Neural cell (in vitro differentiated cells): ENCODE data around the gene TAX1BP3. TPM values are rescaled to one million over a fixed set of nuclear protein-coding genes. Genes with fewer than 3 reads are reported as not detected.
A peak's percentile ranks its signal among the peaks of the same experiment; 100 is the strongest.

Experiments used
- H2AFZ ChIP-seq: fragments of 200-600, 300-800 bp; sonication (generic), shearing (Covaris generic); 2 replicates; pipeline ENCODE4 v1.6.0; 2014; ENCODE audit warnings: low read depth, mild to moderate bottlenecking, antibody characterized with exemption, low read length, moderate library complexity
- H3F3A ChIP-seq: fragments of 200-600 bp; shearing (Covaris generic); 2 replicates; pipeline ENCODE4 v1.6.1; 2016; ENCODE audit warnings: mild to moderate bottlenecking, moderate library complexity, mixed read lengths, antibody characterized with exemption, low read length; ENCODE audit not compliant: insufficient read depth, poor library complexity, severe bottlenecking
- H3K27ac ChIP-seq: fragments of 200-600, 300-800 bp; sonication (generic), shearing (Covaris generic); 2 replicates; pipeline ENCODE4 v1.5.1; 2014; ENCODE audit warnings: mild to moderate bottlenecking, low read length, moderate library complexity
- H3K27me3 ChIP-seq: fragments of 300-800, 200-600 bp; sonication (generic), shearing (Covaris generic); 2 replicates; pipeline ENCODE4 v1.6.0; 2014; ENCODE audit warnings: mild to moderate bottlenecking, low read depth, low read length, moderate library complexity; ENCODE audit not compliant: insufficient read depth
- H3K36me3 ChIP-seq: fragments of 300-800, 200-600 bp; sonication (generic), shearing (Covaris generic); 2 replicates; pipeline ENCODE4 v1.5.1; 2014; ENCODE audit warnings: mild to moderate bottlenecking, antibody characterized with exemption, low read length, moderate library complexity; ENCODE audit not compliant: insufficient read depth
- H3K4me2 ChIP-seq: fragments of 300-800, 200-600 bp; sonication (generic), shearing (Covaris generic); 2 replicates; pipeline ENCODE4 v1.6.0; 2014; ENCODE audit warnings: mild to moderate bottlenecking, low read length
- H3K4me3 ChIP-seq: fragments of 300-800, 200-600 bp; sonication (generic), shearing (Covaris generic); 2 replicates; pipeline ENCODE4 v1.5.1; 2014; ENCODE audit warnings: mild to moderate bottlenecking, low read length, moderate library complexity
- H3K79me2 ChIP-seq: fragments of 200-600 bp; shearing (Covaris generic); replicated peaks from 2 replicates; pipeline ENCODE4 v1.6.0; 2014; ENCODE audit warnings: mild to moderate bottlenecking, low read length, moderate library complexity; ENCODE audit not compliant: insufficient read depth
- H3K9ac ChIP-seq: fragments of 300-800, 200-600 bp; sonication (generic), shearing (Covaris generic); 2 replicates; pipeline ENCODE4 v1.6.1; 2016; ENCODE audit warnings: mild to moderate bottlenecking, low read length, mixed read lengths
- H3K9me2 ChIP-seq: fragments of 200-600 bp; shearing (Covaris generic); 2 replicates; pipeline ENCODE4 v1.6.1; 2016; ENCODE audit warnings: mild to moderate bottlenecking, low read length, mixed read lengths; ENCODE audit not compliant: insufficient read depth
- H3K9me3 ChIP-seq: fragments of 200-600, 300-800 bp; sonication (generic), shearing (Covaris generic); 2 replicates; pipeline ENCODE4 v1.6.1; 2016; ENCODE audit warnings: mild to moderate bottlenecking, mixed run types, low read length, moderate library complexity, mixed read lengths
- H4K20me1 ChIP-seq: fragments of 200-600 bp; shearing (Covaris generic); 2 replicates; pipeline ENCODE4 v1.6.1; 2016; ENCODE audit warnings: mild to moderate bottlenecking, mixed run types; ENCODE audit not compliant: insufficient read depth
- CTCF ChIP-seq: fragments of 450-650 bp; IDR thresholded peaks from 2 replicates; pipeline ENCODE4 v1.5.1; 2014; ENCODE audit warnings: antibody characterized with exemption, mild to moderate bottlenecking, moderate library complexity; ENCODE audit not compliant: poor library complexity, severe bottlenecking
- EP300 ChIP-seq: fragments of 450-650 bp; conservative IDR thresholded peaks from 2 replicates; pipeline ENCODE4 v1.6.1; 2014; ENCODE audit warnings: antibody characterized with exemption, mild to moderate bottlenecking, moderate library complexity; ENCODE audit not compliant: poor library complexity, severe bottlenecking
- EZH2 ChIP-seq: fragments of 200-600, 300-800 bp; shearing (Covaris generic), sonication (generic); IDR thresholded peaks from 2 replicates; pipeline ENCODE4 v1.6.1; 2014; ENCODE audit warnings: antibody characterized with exemption, low read length, borderline replicate concordance, mild to moderate bottlenecking; ENCODE audit not compliant: insufficient read depth, poor library complexity, severe bottlenecking
- MXI1 ChIP-seq: fragments of 450-650 bp; conservative IDR thresholded peaks from 2 replicates; pipeline ENCODE4 v1.6.1; 2014; ENCODE audit warnings: antibody characterized with exemption, mild to moderate bottlenecking; ENCODE audit not compliant: poor library complexity, severe bottlenecking
- POLR2AphosphoS5 ChIP-seq: IDR thresholded peaks from 2 replicates; pipeline ENCODE4 v1.6.1; 2012
- RAD21 ChIP-seq: fragments of 450-650 bp; conservative IDR thresholded peaks from 2 replicates; pipeline ENCODE4 v1.6.1; 2014; ENCODE audit warnings: antibody characterized with exemption, mild to moderate bottlenecking, moderate library complexity
- REST ChIP-seq: IDR thresholded peaks from 2 replicates; pipeline ENCODE4 v1.6.1; 2012; ENCODE audit warnings: borderline replicate concordance
- SMC3 ChIP-seq: fragments of 450-650 bp; conservative IDR thresholded peaks from 2 replicates; pipeline ENCODE4 v1.6.1; 2014; ENCODE audit warnings: antibody characterized with exemption, mild to moderate bottlenecking, moderate library complexity; ENCODE audit not compliant: poor library complexity
- TAF1 ChIP-seq: IDR thresholded peaks from 2 replicates; pipeline ENCODE4 v1.6.1; 2012; ENCODE audit warnings: low read depth
- polyA plus RNA-seq: library from polyadenylated mRNA; depleted of rRNA; stranded (reverse); fragments of >200 nt; gene quantifications from 2 replicates; pipeline ENCODE4 v1.2.3, GENCODE V29; 2014

Gene TAX1BP3
- polyA plus RNA-seq, 1 donor from 2014 or later, result 79.2 TPM

DNA sequence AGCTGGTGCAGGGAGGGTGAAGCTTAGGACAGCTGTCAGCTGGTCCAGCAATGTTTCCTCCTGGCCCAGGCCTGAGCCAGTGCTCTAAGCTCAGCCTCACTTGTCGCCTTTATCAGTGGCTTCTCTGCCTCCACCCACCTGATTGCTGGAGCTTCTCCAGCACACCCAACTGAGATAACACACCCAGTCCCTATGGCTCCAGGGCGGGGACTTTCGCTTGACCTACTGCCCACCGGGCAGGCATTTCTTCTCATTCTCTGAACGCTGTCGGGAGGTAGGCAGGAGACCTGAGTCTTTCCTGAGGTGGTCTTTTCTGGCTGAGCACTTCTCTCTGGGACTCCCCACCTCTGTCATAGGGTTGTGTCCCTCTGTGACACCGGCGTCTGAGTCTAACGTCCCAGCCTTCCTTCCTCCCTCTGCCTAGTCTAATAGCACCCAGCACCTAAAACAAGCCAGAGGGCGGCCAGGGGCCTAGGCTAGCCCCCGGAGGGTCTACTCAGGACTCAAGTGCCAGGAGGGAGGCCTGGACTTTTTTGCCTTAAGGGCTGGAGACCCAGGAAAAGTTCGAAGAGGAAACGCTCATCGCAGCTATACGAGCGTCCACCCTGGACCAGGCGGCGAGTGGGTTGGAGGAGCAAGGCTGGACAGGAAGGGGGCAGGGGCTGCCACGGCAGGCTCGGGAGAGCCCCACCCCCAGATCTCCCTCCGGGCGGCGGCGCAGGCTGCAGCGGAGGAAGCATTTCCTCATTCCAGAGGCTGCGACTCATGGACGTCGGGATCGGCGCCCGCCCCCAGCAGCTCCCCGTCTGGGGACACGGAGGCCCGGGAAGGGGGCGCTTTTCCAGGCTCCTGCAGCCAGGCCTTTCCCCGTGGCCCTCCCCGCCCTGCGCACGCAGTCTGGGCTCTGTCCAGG is 756 bp downstream of the TAX1BP3 start:
- H3K27ac ChIP-seq, result peak overlapping the region; percentile 93
- TF ChIP-seq SMC3 (peak; percentile 29), POLR2AphosphoS5 (no peak), REST (peak; percentile 16), RAD21 (peak; percentile 6), CTCF (peak; percentile 23), EP300 (no peak), MXI1 (no peak)
- H3K9ac ChIP-seq, result peak overlapping the region; percentile 97
- H3F3A ChIP-seq, result no peaks in the 10 kb centered on the region
- peaks cover 30% of the 10 kb centered on the region for H3K79me2 ChIP-seq
- H3K4me3 ChIP-seq, result peak overlapping the region; percentile 100
- H3K9me3 ChIP-seq, result no peaks in the 10 kb centered on the region
- peak overlapping the region; percentile 90 for H2AFZ ChIP-seq
- peak overlapping the region; percentile 92 for H3K4me2 ChIP-seq
- H3K27me3 ChIP-seq, result no peaks in the 10 kb centered on the region
- H3K9me2 ChIP-seq, result no peaks in the 10 kb centered on the region
- H3K36me3 ChIP-seq, result no peaks in the 10 kb centered on the region
- no peaks in the 10 kb centered on the region for H4K20me1 ChIP-seq

DNA sequence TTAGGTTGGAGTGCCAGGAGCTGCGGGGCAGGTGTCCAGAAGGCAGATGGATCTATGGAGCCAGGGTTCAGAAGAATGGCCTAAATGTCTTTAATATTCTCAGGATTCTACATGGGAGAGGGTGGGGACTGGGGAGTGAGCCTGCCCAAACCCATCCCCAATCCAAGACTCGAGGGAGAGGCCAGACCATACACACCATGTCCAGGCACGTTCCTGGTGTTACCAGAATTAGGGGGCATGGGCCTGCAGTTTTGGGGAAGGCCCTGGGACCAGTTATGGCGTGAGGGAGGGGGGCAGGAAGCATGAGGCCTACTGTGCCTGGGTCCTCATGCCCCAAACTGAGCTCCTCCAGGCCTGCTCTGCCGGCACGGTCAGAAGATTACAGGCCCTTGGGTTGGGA is 1.9 kb downstream of the TAX1BP3 start:
- Histone ChIP-seq H3K9me2 (no peaks in the 10 kb centered on the region), H3K9ac (no peak overlapping the region), H3K79me2 (peaks cover 30% of the 10 kb centered on the region), H4K20me1 (no peaks in the 10 kb centered on the region), H3K4me2 (no peak overlapping the region), H3K27me3 (no peaks in the 10 kb centered on the region), H3K9me3 (no peaks in the 10 kb centered on the region), H3K4me3 (peak overlapping the region; percentile 100), H2AFZ (no peak overlapping the region), H3K36me3 (no peaks in the 10 kb centered on the region), H3F3A (no peaks in the 10 kb centered on the region), H3K27ac (no peak overlapping the region)
- no peak for TF ChIP-seq TAF1
- TF ChIP-seq CTCF, result no peak
- no peak for TF ChIP-seq EZH2
- no peak for TF ChIP-seq REST
- TF ChIP-seq MXI1, result no peak
- TF ChIP-seq RAD21, result no peak
- no peak for TF ChIP-seq EP300
- no peak for TF ChIP-seq POLR2AphosphoS5
- no peak for TF ChIP-seq SMC3
